ENCODE results near the gene SMPDL3B. TPM values are rescaled to one million over a fixed set of nuclear protein-coding genes. Genes with fewer than 3 reads are reported as not detected.

The SMPDL3B gene
- total RNA-seq, 1 experiment from 2014 or later: 11.7 TPM

GRCh38 chr1:27886353-27886679 lies 48.5 kb upstream of the SMPDL3B start:
- Histone ChIP-seq H3K9me3 (no peaks in the 10 kb centered on the region), H3K4me3 (ENCODE audit: low read depth, low read length) (no peak overlapping the region), H3K4me1 (no peaks in the 10 kb centered on the region), H3K36me3 (ENCODE audit: control insufficient read depth, insufficient read depth, low read length) (no peaks in the 10 kb centered on the region), H3K27me3 (replicated peaks; ENCODE audit: control insufficient read depth, insufficient read depth, low read length) (no peaks in the 10 kb centered on the region)
- TF ChIP-seq CTCF (IDR thresholded peaks at IDR 0.05; ENCODE audit: insufficient read depth in 1 of 2, low read depth in 1 of 2, low read length in 1 of 2, severe bottlenecking in 1 of 2, unreplicated experiment in 1 of 2): no peak
- DNase-seq: no peak
- Mint-ChIP-seq H3K4me3 (ENCODE audit: unreplicated experiment) (no peak overlapping the region), H3K36me3 (ENCODE audit: insufficient read depth, unreplicated experiment) (peaks cover 12% of the 10 kb centered on the region), H3K27ac (ENCODE audit: unreplicated experiment) (no peak overlapping the region), H3K9me3 (ENCODE audit: unreplicated experiment) (no peaks in the 10 kb centered on the region), H3K4me1 (ENCODE audit: low read depth, unreplicated experiment) (no peaks in the 10 kb centered on the region), H3K27me3 (ENCODE audit: insufficient read depth, unreplicated experiment) (no peaks in the 10 kb centered on the region)
- intact Hi-C loops (cut with micrococcal nuclease; ENCODE audit: unreplicated experiment): no loop called here
- BruUV-seq (replicated peaks): no TSS peak
- CTCF ChIA-PET: interaction anchor here (0.8 kb wide), 1 partner anchor 29 kb away, joined by 10 read pairs; no protein-coding TSS in a partner anchor
- POLR2A ChIA-PET: interaction anchor here (0.5 kb wide), 1 partner anchor 113 kb away, joined by 5 read pairs; no protein-coding TSS in a partner anchor

- Histone ChIP-seq H3K27me3 (replicated peaks; ENCODE audit: control insufficient read depth, insufficient read depth, low read length) (no peaks in the 10 kb centered on the region), H3K36me3 (ENCODE audit: control insufficient read depth, insufficient read depth, low read length) (no peaks in the 10 kb centered on the region), H3K4me3 (ENCODE audit: low read depth, low read length) (no peak overlapping the region), H3K4me1 (no peaks in the 10 kb centered on the region), H3K9me3 (no peaks in the 10 kb centered on the region)
- POLR2A ChIA-PET: no interaction called here
- no TSS peak for BruUV-seq (replicated peaks)
- Mint-ChIP-seq H3K4me3 (ENCODE audit: unreplicated experiment) (no peak overlapping the region), H3K9me3 (ENCODE audit: unreplicated experiment) (no peaks in the 10 kb centered on the region), H3K36me3 (ENCODE audit: insufficient read depth, unreplicated experiment) (peaks cover 14% of the 10 kb centered on the region), H3K27me3 (ENCODE audit: insufficient read depth, unreplicated experiment) (no peaks in the 10 kb centered on the region), H3K4me1 (ENCODE audit: low read depth, unreplicated experiment) (no peaks in the 10 kb centered on the region), H3K27ac (ENCODE audit: unreplicated experiment) (no peak overlapping the region)
- intact Hi-C loops (cut with micrococcal nuclease; ENCODE audit: unreplicated experiment): no loop called here
- CTCF ChIA-PET: no interaction called here
- no peak for DNase-seq
- no peak for TF ChIP-seq CTCF (IDR thresholded peaks at IDR 0.05; ENCODE audit: insufficient read depth in 1 of 2, low read depth in 1 of 2, low read length in 1 of 2, severe bottlenecking in 1 of 2, unreplicated experiment in 1 of 2)
Observed at GRCh38 chr1:27886744-27887143, 48.1 kb upstream of the SMPDL3B start.

GRCh38 chr1:27887215-27888021 lies 47.4 kb upstream of the SMPDL3B start:
- H3K4me1 Mint-ChIP-seq (ENCODE audit: low read depth, unreplicated experiment): no peaks in the 10 kb centered on the region
- no TSS peak for BruUV-seq (replicated peaks)
- POLR2A ChIA-PET: no interaction called here
- Histone ChIP-seq H3K27me3 (replicated peaks; ENCODE audit: control insufficient read depth, insufficient read depth, low read length) (no peaks in the 10 kb centered on the region), H3K4me3 (ENCODE audit: low read depth, low read length) (no peak overlapping the region), H3K9me3 (no peaks in the 10 kb centered on the region), H3K36me3 (ENCODE audit: control insufficient read depth, insufficient read depth, low read length) (no peaks in the 10 kb centered on the region), H3K4me1 (no peaks in the 10 kb centered on the region)
- intact Hi-C loops (cut with micrococcal nuclease; ENCODE audit: unreplicated experiment): no loop called here
- H3K36me3 Mint-ChIP-seq (ENCODE audit: insufficient read depth, unreplicated experiment): peaks cover 21% of the 10 kb centered on the region
- H3K27me3 Mint-ChIP-seq (ENCODE audit: insufficient read depth, unreplicated experiment): no peaks in the 10 kb centered on the region
- no peak overlapping the region for H3K27ac Mint-ChIP-seq (ENCODE audit: unreplicated experiment)
- CTCF ChIA-PET: no interaction called here
- TF ChIP-seq CTCF (IDR thresholded peaks at IDR 0.05; ENCODE audit: insufficient read depth in 1 of 2, low read depth in 1 of 2, low read length in 1 of 2, severe bottlenecking in 1 of 2, unreplicated experiment in 1 of 2): no peak
- no peak overlapping the region for H3K4me3 Mint-ChIP-seq (ENCODE audit: unreplicated experiment)
- no peak for DNase-seq
- no peaks in the 10 kb centered on the region for H3K9me3 Mint-ChIP-seq (ENCODE audit: unreplicated experiment)
